HG02885 (cell line): ENCODE measurements around the gene MCM10.

ENCODE experiments used
- ATAC-seq: cut with Tn5 transposase; IDR thresholded peaks from one replicate; pipeline ENCODE4 v1.9.1; 2021; ENCODE audit warnings: mild to moderate bottlenecking; ENCODE audit not compliant: unreplicated experiment, poor library complexity

Gene MCM10

GRCh38 chr10:13163859-13164258 is 2.5 kb downstream of the MCM10 start:
- ATAC-seq: no peak

- ATAC-seq: no peak
These were observed 3.8 kb downstream of the MCM10 start for GRCh38 chr10:13165177-13165576.

- ATAC-seq: no peak
These were observed 6.2 kb downstream of the MCM10 start for GRCh38 chr10:13167568-13167967.

DNA sequence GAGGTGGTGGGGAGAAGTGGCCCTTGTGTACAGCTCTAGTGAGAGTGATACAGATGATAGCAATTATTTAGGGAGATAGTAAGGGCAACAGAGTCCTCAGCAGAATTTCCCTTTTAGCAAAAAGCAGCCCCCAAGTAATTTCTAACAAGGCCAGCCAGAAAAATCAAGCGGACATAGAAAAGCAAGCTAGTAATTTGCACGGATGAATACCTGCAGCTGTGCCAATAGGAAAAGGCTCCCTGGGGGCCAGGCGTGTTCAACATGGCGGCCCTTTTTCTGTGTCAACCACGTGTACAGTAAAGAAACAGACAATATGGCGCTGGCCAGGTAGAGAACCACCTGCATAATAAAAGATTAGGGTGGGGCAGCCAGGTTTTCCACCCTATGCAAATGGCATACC is 7.4 kb downstream of the MCM10 start:
- no peak for ATAC-seq

GRCh38 chr10:13173616-13174015 is 12.3 kb downstream of the MCM10 start:
- no peak for ATAC-seq

DNA sequence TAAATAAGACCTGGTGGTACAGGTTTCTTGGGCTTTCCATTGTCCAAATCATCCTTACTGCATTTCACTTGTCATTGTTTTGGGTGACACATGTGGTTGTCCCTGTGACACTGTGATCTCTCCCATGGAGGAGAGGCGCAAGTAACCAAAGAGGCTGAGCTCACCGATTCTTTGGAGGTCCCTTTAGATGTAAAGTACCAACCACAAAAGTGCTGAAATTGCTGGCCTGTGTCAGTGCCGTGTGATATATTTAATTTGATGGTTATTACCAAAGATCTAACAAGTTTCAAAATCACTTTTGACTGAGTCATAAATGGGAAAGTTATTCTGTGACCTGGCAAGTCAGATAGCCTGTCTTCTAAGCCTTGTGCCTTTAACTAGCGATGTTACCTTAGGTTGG is 19.4 kb downstream of the MCM10 start:
- no peak for ATAC-seq

DNA sequence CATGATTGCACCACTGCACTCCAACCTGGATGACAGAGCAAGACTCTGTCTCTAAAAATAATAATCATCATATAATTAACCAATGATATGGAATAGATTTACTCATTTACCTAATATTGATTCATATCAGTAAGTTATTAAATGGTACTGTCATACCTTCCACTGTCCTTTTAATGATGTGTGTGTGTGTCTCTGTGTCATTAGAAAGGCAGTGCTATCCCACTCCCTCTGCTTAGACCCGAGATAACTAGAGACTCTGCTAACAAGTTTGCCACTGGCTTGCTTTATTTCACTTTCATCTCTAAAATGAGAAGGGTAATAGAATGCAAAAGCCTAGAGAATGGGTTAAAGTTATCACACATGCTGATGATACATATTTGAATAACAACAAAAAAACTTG is 21.1 kb downstream of the MCM10 start:
- ATAC-seq: no peak

DNA sequence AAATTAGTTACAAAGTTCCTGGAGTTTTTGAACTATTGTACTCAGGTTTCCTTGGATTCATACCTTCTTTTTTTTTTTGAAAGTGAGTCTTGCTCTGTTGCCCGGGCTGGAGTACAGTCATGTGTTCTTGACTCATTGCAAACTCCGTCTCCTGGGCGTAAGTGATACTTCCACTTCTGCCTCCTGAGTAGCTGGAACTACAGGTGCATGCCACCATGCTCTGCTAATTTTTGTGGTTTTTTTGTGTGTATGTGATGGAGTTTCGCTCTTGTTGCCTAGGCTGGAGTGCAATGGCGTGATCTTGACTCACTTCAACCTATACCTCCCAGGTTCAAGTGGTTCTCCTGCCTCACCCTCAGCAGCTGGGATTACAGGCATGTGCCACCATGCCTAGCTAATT is 22.3 kb downstream of the MCM10 start:
- peak; percentile 75 for ATAC-seq

- ATAC-seq: no peak
These were observed 22.9 kb downstream of the MCM10 start for GRCh38 chr10:13184276-13184675.

GRCh38 chr10:13184730-13185514 is 23.6 kb downstream of the MCM10 start:
- no peak for ATAC-seq

DNA sequence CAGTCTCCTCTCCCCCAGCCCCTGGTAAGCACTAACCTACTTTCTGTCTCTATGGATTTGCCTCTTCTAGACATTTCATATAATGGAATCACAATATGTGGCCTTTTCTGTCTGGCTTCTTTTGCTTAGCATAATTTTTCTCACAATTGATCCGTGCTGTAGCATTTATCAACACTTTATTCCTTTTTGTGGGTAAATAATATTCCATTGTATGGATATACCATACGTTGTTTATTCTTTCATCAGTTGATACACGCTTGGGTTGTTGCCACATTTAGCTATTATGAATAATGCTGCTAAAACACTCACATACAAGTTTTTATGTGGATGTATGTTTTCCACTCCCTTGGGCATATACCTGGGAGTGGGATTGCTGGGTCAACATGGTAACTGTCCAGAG is 25.8 kb downstream of the MCM10 start:
- no peak for ATAC-seq

GRCh38 chr10:13188593-13188992 is 27.2 kb downstream of the MCM10 start:
- no peak for ATAC-seq

DNA sequence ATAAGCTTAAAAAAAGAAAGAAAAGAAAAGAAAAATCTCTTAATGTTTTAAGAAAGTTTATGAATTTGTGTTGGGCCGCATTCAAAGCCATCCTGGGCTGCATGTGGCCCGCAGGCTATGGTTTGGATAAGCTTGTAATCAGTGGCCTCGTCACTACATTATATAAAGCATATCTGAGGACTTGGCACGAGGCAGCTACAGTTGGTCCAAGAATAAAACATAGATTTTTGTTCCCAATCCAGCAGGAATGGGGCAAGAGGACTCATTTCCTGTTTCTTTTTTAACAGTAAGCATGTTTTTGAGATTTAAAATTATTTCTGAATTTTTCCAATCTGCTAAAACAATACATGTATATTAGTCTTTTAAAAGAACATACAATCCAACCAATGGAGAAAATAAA is 28.6 kb downstream of the MCM10 start:
- no peak for ATAC-seq

DNA sequence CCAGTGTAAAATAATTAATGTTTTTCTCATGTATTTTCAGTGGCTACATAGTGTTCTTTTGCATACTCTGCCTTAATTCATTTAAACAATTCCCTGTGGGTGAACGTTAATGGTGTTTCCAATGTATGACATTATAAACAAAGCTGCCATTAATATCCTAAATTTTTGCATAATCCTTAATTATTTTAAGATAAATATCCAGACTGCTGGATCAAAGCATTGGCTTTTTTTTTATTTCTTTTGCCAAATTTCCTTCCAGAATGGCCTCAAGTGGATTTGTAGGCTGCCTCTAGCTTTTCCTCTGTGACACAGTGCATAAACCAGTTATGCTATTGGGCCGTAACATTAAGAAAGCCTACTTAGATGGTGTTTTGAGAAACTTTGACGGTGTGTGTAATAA is 29.5 kb downstream of the MCM10 start:
- no peak for ATAC-seq

DNA sequence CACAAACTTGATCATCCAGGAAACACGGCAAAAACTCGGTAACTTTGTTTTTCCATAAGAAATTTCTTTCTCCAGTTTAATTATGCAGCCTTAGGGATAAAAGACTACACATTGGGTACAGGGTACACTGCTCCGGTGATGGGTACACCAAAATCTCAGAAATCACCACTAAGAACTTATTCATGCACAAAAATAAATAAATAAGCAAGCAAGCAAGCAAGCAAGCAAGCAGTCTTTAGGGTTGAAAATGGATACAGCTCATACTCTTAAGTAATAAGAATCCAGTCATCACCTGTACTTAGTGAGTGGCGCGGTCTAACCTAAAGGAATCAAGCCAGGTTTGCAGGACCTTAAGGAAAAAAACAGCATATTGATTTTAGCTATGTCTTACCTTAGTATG is 30.0 kb downstream of the MCM10 start:
- ATAC-seq: no peak

- no peak for ATAC-seq
These were observed 32.3 kb downstream of the MCM10 start for GRCh38 chr10:13193637-13194036.

GRCh38 chr10:13195016-13195415 is 33.7 kb downstream of the MCM10 start:
- no peak for ATAC-seq

DNA sequence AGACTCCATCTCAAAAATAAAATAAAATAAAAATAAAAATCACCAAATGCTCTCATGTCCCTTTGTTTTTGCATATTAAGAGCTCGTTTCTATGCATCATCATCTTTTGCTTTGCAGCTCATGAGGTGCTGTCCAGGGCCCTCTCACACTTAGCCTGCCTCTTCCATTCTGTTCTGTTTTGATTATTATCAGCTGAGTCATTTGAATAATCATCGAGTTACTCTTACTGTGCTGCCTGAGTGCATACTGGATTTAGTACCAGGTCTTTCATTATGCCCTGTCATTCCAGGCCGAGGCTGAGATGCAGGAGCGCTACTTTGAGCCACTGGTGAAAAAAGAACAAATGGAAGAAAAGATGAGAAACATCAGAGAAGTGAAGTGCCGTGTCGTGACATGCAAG is 39.8 kb downstream of the MCM10 start:
- ATAC-seq: no peak

- ATAC-seq: no peak
These were observed 44.7 kb downstream of the MCM10 start for GRCh38 chr10:13206091-13206490.

DNA sequence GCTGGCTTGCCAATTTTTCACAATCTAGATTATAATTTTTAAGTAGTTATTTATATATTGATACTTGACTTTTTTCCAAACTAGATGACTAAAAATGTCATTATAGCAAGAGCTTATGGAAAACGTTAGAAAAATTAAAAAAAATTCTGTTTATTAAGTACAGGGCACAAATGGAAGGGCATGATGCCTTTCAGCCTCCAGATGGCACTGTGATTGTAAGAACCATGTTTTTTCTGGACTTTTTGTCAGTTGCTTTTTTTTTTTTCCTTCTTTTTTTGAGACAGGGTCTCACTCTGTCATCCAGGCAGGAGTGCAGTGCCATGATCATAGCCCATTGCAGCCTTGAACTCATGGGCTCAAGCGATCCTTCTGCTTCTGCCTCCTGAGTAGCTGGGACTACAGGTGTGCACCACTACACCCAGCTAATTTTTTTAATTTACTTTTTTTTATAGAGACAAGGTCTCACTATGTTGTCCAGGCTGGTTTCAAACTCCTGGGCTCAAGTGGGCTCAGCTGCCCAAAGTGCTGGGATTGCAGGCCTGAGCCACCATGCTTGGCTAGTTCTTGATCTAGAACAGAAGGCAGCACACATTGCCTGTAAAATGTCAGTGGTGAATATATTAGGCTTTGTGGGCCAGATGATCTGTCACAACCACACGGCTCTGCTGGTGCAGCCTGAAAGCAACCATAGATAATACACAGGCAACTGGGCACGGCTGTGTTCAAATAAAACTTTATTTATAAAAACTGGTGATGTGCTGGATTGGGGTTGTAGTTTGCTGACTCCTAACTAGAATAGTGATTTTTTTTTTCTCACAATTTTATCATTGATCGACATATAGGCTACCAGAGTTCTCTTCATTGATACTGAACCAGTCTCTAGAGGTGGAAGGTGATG is 45.4 kb downstream of the MCM10 start:
- no peak for ATAC-seq

- ATAC-seq: no peak
These were observed 51.8 kb downstream of the MCM10 start for GRCh38 chr10:13213163-13213562.

- ATAC-seq: no peak
These were observed 57.5 kb downstream of the MCM10 start for GRCh38 chr10:13218878-13219277.
